ENCODE measurements around the gene PLEKHM3.

Gene PLEKHM3

DNA sequence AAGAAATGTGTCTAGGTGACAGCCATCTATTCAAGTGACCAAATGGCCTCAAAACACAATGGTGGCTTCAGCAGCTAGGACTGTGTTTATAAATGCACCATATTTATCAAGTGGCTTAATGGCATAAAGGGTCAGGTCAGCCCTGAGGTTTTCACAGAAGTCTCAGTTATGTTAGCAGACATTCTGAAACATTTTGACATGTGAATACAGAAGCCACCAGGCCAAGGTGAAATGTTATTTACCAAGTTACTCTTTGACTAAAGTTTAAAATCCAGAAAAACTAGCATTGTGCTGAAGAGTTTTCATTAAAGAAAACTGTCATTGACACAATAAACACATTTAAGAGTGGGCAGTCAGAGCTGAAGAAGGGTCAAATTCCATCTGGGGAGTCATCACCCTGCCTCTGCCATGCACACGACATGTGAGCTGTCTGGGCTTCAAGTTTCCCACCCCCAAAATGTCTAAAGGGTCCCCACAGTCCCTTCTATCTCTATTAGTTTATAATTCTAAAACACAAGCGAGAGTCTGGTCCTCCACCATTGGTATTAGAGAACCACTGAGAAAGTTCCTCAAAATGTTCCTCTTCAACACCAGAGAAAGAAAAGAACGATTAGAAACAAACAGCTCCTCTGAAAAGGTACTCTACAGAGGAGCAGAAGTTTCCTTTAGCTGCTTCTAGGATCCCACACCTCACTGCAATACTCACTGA, 178.1 kb downstream of the PLEKHM3 start:
- no peak for DNase-seq

DNA sequence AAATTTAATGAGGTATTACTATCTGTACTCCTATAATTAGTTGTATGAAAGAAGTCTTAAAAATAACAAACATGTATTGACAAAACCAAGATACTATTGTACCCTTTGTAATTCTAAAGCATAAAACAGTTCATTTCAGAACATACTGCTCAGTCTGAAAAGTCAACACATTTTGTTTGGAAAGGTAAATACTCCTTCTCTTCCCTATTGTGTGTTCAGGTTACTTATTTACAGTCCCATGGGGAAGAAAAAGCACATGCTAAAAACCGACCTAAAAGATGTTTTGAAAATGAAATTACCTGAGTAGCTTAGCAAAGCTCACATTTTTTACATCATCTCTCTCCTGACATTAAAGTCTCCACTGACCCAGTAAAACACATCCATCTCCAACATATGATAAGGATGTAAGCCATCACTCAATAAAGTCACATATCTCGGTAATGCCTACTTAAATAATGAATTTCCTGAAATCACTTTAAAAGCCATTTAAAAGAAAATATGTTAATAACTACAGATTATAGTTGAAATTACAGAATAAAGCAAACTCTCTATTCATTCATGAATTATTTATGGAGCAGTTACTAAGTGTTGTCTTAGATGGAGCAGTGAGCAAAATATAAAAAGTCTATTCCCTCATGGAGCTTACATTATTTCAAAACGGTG, 180.0 kb downstream of the PLEKHM3 start:
- DNase-seq = no peak

DNA sequence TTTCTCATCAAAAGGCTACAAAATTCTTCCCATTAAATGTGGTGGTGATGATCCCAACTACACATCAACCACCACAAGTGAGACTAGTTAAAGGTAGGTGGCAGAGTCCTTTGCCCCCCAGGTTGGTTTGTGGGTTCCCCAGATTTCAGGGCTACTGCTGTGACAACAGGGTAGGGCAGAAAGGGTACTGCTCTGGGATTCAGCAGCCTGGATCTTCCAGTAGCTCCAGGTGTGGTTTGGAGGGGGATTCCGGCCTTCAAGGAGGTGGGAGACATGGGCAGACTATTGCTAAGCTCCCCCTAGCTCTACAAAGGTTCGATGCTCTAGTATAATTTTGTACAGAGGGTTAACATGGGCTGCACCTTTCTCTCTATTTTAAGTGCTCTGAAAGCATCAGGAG, 180.7 kb downstream of the PLEKHM3 start:
- no peak for DNase-seq

DNA sequence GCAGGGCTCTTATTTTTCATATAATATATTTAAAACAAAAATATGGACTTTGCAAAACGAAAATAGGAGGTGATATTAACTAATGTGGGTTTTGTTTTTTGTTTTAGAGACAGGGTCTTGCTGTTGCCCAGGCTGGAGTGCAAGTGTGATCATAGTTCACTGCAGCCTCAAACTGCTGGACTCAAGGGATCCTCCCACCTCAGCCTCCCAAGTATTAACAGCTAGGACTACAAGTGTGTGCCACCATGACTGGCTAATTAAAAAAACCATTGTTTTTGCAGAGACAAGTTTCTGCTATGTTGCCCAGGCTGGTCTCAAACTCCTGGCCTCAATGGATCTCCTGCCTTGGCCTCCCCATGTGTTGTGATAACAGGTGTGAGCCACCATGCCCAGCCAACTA, 185.2 kb downstream of the PLEKHM3 start:
- DNase-seq = no peak

DNA sequence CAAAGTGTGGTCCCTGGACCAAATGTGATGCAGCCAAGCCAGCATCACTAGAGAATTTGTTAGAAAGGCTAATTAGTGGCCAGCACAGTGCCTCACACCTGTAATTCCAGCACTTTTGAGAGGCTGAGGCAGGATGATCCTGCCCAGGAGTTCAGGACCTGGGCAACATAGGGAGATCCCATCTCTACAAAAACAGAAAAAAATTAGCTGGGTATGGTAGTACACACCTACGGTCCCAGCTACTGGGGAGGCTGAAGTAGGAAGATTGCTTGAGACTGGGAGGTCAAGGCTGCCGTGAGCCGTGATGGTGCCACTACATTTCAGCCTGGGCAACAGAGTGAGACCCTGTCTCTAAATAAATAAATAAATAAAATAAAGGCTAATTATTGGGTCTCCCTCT, 185.8 kb downstream of the PLEKHM3 start:
- no peak for DNase-seq

DNA sequence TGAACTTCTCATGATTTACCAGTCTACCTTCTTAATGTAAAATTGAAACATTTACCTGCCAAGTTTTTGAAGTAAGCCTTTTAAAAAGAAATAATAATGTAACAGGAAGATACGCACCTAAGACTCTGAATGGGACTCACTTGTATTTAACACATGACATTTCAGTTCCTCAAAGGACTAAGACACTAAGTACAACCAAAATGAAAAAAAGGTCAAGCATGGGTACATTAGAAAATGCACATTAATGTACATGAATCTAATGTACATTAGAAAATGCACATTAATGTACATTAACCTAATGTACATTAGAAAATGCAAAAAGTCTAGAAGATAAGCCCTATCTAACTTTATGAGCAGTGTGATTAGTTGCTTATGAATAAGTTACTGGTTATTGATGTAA, 186.3 kb downstream of the PLEKHM3 start:
- no peak for DNase-seq

DNA sequence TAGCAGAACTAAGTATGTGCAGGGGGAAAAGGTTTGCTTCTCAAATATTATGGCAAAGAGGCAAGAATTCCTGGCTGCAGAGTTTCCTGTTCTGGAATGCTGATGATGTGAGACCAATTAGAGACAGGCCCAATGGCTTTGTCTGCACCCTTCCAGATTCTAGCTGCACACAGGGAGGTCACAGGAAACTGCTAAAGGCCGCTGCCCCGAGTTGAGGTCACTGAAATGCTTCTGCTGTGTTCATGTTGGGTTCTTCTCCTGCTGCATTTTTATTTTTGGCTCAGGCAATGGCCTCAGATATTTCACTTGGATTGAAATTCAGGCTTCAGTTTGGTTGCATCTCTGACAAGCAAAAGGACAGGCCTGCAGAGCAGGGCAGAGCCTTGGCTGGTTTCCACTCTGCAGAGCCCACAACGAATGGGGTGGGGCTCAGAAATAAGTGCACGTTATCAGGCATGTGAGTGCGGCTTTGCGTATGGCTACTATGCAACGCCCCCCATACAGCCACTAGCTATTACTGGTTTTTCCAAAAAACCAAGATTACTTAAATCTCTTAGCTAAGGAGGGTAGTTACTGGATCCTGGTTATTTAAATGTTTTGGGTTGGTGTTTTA, 188.7 kb downstream of the PLEKHM3 start:
- DNase-seq = no peak

DNA sequence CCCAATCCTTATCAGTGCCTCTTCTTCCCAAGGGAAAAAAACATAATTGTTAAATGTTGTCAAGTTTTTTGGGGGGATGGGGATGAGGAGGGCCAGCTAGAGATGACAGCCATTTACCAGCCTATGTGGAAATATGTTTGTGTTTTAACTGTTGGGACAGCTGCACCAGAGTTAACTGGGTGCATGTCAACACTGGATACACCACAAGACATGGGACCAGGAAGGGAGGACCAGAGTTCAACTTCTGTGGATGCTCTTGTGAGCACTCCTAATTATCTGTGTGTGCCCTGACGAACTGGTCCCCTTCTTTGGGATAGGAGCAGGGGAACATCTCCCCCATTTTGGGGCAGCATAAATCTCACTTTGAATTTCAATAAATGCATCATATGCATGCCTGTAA, 189.5 kb downstream of the PLEKHM3 start:
- no peak for DNase-seq

DNA sequence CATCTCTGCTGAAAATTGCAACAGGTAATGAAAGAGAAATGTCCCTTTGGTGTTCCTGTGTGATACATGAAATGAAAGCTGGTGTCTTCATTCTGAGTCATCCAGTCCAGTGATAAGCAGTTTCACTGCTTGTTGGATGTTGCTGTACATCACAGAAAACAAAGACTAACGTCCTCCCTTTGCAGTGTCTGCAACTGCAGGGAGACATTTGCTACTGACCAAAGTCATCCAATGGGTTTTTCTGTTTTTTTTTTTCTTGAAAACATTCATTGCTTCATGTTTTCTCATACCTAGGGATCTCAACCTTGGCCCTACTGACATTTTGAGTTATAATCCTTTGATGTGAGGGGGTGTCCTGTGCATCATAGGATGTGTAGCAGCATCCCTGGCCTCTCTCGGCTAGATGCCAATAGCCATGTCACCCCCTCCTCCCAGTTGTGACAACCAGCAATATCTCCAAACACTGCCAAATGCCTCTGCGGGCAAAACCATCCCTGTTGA, 192.0 kb downstream of the PLEKHM3 start:
- DNase-seq = no peak

DNA sequence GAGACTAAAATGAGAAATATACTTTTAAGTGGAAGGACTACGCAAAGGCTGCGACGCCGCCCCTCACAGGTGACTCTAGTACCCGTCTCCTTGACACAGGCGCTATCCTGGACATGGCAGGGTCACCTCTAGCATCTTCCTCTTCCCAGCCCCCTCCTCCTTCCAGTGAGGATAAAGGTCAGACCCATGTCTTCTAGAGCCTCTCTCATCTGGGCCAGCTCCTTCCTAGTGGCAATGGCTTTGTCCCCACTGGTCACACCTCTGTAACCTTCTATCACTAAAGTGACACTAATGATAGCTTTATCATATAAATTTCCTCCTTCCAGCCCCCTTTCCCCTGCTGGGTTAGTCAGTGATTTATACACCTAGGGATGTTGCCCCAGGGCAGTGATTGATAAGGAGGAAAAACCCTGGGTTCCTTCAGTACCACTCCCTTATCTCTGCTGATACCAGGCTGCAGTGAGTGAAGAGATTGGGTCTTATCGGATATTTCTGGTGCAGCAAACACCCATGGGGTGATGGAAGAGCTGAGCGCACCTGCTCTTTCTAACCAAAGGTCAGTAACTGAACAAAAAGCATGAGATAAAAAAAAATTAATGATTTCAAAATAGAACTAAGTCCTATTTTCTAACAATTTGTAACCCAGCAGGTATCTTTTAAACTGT, 193.6 kb downstream of the PLEKHM3 start:
- peak; percentile 15 for DNase-seq

DNA sequence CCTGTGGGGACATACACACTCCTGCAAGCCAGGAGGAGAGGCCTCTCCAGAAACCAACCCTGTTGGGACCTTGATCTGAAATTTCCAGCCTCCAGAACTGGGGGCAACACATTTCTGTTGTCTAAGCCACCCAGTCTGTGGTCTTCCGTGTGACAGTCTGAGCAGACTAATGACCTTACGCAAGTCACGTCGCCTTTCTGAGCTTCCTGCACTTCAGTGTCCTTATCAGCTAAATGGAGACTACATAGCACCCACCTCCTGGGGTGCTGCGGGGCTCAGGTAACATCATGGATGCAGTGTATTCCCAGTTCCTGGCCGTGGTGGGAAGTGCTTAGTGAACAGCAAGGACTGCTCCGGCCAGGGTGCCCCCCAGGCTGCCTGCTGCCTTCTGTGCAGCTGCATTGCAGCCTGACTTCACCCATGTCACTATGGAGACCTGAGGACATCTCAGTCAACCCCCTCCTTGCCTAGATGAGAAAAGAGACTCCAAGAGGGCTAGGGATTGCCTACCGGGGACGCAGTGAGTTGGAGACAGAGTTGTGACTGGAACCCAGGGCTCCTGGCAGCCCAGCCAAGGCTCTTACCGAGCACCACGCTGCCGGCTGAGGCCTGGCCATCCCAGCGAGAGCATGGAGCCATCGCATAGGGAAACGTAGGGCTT, 194.4 kb downstream of the PLEKHM3 start:
- DNase-seq = peak; percentile 10

DNA sequence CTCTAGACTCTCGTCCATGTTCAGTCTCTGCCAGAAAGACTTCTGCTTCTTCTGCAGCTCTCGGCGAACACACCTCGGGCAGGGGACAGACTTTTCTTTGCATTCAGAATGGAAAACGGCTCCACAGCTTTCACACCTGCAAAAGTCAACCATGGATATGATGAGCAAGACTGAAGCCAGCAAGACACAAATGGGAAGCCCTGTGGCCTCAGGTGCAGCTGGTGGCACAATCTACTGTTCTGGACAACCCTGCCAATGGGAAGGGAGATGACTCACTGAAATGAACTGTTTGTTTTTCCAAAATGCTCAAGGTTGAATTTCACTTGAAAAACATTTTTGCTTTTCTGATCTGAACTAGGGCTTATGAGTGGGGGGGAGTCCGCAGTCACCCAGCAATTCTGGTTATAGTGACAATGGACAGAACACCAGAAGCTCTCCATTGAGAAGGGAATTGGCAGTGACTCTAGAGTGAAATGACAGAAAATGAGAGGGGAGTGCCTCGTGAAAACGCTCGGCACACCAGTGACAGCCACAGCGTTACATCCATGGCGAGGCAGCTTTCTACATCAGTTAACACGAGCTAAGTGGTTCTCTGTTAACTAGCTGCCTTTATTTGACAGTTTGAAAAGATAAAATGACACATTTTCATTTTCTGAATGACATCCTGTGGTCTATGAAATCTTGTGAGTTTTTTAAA, 196.8 kb downstream of the PLEKHM3 start:
- peak; percentile 16 for DNase-seq

DNA sequence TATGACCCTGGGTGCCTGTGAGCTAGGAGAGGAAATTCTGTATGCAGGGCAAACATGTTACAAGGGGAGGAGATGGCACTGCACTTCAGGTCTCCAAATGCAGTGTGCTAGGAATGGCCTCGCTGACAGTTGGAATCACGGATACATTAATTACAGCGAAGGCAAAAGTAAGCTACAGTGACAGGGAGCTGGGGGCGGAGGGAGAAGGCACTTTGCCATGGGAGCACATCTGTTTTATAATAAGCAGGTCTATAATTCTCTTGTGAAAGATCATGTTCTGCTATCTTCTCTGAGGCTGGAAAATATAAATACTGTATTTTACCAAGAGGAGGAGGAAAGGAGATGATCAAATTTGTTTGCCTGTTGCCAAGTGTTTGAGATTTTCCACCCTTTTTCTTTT, 199.3 kb downstream of the PLEKHM3 start:
- no peak for DNase-seq

DNA sequence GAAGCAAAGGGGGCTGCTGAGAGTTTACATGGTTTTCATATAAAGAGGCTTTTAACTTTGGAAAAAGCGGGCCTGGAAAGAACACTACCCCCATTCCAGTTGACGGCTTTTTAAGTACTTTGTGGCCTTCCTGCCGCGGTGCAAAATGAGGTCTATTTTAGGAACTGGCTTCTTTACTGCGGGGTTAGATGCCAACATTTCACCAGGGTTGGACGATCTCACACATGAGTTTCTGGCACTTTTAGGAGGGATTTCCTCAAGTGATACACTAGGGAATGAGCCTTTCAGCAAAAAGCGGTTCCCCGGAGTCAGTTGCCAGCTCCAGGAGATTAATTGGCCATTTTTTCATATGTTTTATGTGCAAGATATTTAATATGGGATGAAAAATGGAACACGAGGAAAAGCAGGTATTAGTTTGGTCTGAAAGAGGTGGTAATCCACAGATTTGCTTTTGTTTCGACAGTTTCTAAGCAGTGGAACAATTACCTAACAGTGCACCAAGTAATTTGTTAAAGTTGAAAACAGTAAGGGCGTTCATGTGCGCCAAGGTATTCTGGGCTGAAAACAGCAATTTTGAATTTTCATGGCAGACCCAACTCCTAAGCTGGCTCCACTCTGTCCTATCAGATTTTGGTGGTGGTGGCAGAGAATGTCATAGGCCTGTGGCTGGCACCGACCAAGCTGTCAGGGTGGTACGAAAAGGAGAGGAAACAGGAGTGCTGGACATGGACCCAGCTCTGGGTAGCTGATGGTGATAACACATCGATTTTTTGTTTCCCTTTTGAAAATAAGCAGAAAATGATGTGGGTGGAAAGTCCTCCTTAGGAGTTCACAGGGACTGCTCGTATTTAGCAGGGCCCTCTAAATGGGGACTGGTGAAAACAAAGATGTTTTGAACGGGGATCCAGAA, 200.0 kb downstream of the PLEKHM3 start:
- DNase-seq = no peak

DNA sequence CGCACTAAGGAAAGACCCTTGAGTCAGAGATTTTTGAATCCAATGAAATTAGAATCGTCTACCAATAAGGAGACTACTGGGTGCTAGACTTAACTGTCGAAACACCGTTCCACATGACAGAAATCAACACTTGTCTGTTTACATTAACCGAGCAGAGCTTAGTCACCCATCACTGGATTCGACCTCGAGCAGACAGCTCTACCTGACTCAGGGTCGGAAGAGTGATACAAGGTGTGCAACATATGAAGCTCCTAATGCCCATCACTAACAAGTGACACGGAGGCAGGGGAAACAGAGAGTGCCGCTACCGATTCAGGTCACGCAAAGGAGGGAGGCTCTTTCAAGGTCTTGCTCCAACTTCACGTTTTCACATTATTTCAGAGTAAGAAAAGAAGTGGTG, 201.5 kb downstream of the PLEKHM3 start:
- no peak for DNase-seq

DNA sequence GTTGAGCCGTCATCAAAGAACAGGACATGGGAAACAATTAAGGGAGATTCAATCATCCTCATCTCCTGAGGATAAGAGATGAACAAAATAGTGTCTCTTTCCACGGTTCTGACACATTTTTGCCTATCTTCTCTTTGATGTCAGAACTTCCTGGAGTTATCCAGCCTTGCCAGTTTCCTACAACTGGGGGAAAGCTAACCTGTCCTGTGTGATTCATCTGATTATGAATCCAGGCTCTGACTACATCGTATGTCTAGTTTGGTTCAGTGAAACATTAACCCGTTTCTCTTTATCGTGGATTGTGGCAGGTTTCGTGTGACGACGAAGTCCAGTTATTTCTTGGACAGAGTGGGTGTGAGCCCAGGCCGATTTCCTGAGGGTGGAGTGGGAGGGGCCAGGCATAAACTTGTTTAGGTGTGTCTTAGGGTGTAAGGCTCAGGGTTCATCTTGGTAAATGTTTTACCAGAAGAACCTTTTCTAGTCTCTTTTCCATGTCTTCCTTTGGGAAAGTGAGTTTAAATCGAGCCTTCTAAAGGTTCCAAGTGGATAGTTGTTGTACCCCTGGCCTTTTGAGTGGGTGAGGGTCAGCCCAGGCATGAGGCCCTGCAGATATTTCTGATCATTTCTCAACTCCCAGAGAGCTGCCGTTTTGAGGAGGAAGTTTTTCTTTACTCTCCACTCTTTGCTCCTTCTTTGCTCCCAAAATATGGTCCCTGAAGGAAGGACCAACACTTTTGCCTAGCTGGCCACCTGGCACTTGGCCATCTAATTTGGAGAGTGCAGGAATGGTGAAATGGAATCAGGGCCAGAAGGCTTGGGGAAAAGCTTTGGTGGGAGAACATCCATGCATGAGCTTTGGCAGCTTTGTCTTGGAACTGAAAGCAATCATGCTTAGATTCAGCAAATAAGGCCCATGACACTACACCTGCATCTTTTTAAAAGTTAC, 205.2 kb downstream of the PLEKHM3 start:
- DNase-seq = no peak

DNA sequence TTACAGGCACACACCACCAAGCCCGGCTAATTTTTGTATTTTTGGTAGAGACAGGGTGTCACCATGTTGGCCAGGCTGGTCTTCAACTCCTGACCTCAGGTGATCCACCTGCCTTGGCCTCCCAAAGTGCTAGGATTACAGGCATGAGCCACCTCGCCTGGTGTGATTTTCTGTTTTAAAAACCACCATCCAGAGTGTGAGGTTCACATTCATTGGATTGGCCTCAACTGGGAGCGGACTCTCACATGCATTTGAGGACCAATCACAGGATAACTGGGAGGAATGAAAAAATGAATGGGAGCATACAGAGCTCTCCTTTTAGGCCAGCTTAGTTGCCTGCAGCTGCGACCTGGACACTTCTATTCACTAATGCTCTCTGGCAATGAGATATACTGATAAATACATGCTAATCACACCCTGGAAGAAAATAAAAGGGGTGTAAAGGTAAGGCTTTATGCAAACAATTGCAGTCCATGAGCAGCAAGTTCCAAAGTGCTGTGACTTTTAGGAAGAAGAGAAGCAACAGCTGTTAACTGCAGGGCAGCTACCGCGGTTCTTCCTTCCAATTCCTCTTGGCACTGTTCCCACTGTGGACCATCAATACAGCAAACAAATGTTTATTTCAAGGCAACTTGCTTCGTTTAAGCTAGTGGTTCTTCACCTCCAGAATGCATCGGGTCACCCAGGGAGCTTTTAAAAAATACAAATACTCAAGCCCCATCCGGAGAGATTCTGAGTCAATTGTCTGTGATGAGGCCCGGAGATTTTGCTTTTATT, 206.1 kb downstream of the PLEKHM3 start:
- DNase-seq = no peak

DNA sequence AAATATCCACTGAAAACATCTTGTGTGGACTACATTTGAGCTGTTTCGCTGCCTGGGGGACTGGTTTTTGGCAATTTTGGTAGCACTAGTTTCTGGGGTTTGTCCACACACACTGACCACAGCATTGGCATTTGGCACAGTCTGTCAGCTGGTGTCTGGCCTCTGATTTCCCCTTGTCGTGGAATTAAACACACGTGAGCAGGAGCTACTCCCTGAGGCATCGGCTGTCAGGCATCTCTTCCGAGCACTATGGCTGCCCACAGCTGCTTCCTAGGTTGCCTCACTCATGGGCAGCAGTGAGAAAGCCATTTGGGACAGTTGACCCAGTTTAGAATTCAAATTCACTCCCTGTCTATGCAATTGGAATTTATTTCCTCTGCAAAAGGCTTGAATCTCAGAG, 208.8 kb downstream of the PLEKHM3 start:
- no peak for DNase-seq

DNA sequence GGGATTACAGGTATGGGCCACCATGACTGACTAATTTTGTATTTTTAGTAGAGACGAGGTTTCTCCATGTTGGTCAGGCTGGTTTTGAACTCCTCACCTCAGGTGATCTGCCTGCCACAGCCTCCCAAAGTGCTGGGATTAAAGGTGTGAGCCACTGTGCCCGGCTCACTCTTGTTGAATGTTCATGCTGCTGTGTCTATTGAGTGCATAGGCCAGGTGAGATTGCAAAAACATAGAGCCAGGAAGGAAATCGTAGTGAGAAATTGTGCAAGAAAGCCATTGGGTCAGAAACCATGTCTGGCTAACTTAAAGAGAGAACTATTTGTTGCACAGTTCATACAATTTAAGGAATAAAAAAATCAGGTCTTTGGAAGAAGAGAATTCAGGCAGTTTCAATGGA, 210.1 kb downstream of the PLEKHM3 start:
- no peak for DNase-seq
